IMR-90 (cell line): ENCODE results near the gene ARHGAP8. TPM values are rescaled to one million over a fixed set of nuclear protein-coding genes. Genes with fewer than 3 reads are reported as not detected.

Experiments
- ATAC-seq: fragments of 200-7000 bp; cut with Tn5 transposase; 2 replicates; pipeline ENCODE4 v1.9.1; 2020; ENCODE audit warnings: low read depth, mild to moderate bottlenecking, moderate library complexity
- BruUV-seq: library from RNA; stranded (reverse); fragments of 400-500 nt; replicated peaks from 2 replicates; lab custom pipeline; 2021; lab: Mats Ljungman, UMichigan
- CTCF ChIA-PET: fragments of 300-600 bp; formaldehyde crosslinking; extraction: SDS; loops from one replicate; lab custom pipeline; 2021; ENCODE audit warnings: antibody characterized with exemption; lab: Yijun Ruan, JAX
- POLR2A ChIA-PET: fragments of 300-600 bp; sonication (Branson Sonifier 250); formaldehyde crosslinking; loops from one replicate; lab custom pipeline; 2022; ENCODE audit warnings: antibody characterized with exemption; ENCODE audit not compliant: unreplicated experiment; lab: Charles Lee
- DNase-seq: peaks from one replicate; pipeline ENCODE4 v3.0.0; 2013
- H2AFZ ChIP-seq: replicated peaks from 2 replicates; pipeline ENCODE3; 2013; ENCODE audit warnings: low read length, mild to moderate bottlenecking; ENCODE audit not compliant: poor library complexity
- H2AK5ac ChIP-seq: 2 replicates; pipeline ENCODE4 v1.6.1; 2013; ENCODE audit warnings: low read depth, low read length, inconsistent platforms
- H2AK9ac ChIP-seq: replicated peaks from 2 replicates; pipeline ENCODE3; 2013; ENCODE audit warnings: mild to moderate bottlenecking, low read depth, low read length, moderate library complexity; ENCODE audit not compliant: poor library complexity
- H2BK120ac ChIP-seq: 2 replicates; pipeline ENCODE4 v1.6.1; 2013; ENCODE audit warnings: low read depth, low read length, inconsistent platforms
- H2BK15ac ChIP-seq: 3 replicates; pipeline ENCODE4 v1.6.1; 2013; ENCODE audit warnings: low read depth, low read length, inconsistent platforms
- H2BK20ac ChIP-seq: 2 replicates; pipeline ENCODE4 v1.6.1; 2013; ENCODE audit warnings: low read depth, mild to moderate bottlenecking, inconsistent platforms, low read length, moderate library complexity
- H2BK5ac ChIP-seq: 2 replicates; pipeline ENCODE4 v1.6.1; 2013; ENCODE audit warnings: mild to moderate bottlenecking, low read depth, low read length, inconsistent platforms; ENCODE audit not compliant: poor library complexity, severe bottlenecking
- H3K14ac ChIP-seq: replicated peaks from 2 replicates; pipeline ENCODE4 v1.6.1; 2013; ENCODE audit warnings: low read depth, low read length, inconsistent platforms
- H3K18ac ChIP-seq: 2 replicates; pipeline ENCODE4 v1.6.1; 2013; ENCODE audit warnings: low read depth, low read length, control low read depth
- H3K23ac ChIP-seq: 2 replicates; pipeline ENCODE4 v1.6.1; 2013; ENCODE audit warnings: low read depth, low read length, inconsistent platforms
- H3K27ac ChIP-seq: 2 replicates; pipeline ENCODE4 v1.5.1; 2013; ENCODE audit warnings: mild to moderate bottlenecking, control low read depth, low read length; ENCODE audit not compliant: insufficient read depth
- H3K27me3 ChIP-seq: 2 replicates; pipeline ENCODE4 v1.6.1; 2013; ENCODE audit warnings: low read length; ENCODE audit not compliant: control insufficient read depth, insufficient read depth
- H3K36me3 ChIP-seq: 2 replicates; pipeline ENCODE4 v1.6.1; 2013; ENCODE audit warnings: low read length, mixed read lengths; ENCODE audit not compliant: control insufficient read depth, insufficient read depth
- H3K4ac ChIP-seq: 2 replicates; pipeline ENCODE4 v1.6.1; 2013; ENCODE audit warnings: low read depth, low read length, inconsistent platforms
- H3K4me1 ChIP-seq: 2 replicates; pipeline ENCODE4 v1.6.1; 2013; ENCODE audit warnings: low read length, mixed read lengths; ENCODE audit not compliant: control insufficient read depth, insufficient read depth
- H3K4me2 ChIP-seq: 2 replicates; pipeline ENCODE4 v1.6.1; 2013; ENCODE audit warnings: low read depth, mild to moderate bottlenecking, control low read depth, low read length, moderate library complexity
- H3K4me3 ChIP-seq: 2 replicates; pipeline ENCODE4 v1.5.1; 2013; ENCODE audit warnings: low read depth, mild to moderate bottlenecking, control low read depth, low read length, moderate library complexity; ENCODE audit not compliant: insufficient read depth
- H3K56ac ChIP-seq: 2 replicates; pipeline ENCODE4 v1.6.1; 2013; ENCODE audit warnings: low read length, inconsistent platforms; ENCODE audit not compliant: insufficient read depth; ENCODE audit errors: extremely low read depth
- H3K79me1 ChIP-seq, 2 experiments: 2 replicates each; pipeline ENCODE4 v1.6.1; 2013; ENCODE audit warnings: low read length in 2 of 2, inconsistent platforms in 1 of 2, low read depth in 1 of 2
- H3K9ac ChIP-seq: 2 replicates; pipeline ENCODE4 v1.6.1; 2013; ENCODE audit warnings: low read depth, low read length, control low read depth
- H3K9me1 ChIP-seq: 2 replicates; pipeline ENCODE4 v1.6.1; 2013; ENCODE audit warnings: low read length, inconsistent platforms; ENCODE audit not compliant: insufficient read depth
- H3K9me3 ChIP-seq: 2 replicates; pipeline ENCODE4 v1.6.1; 2013; ENCODE audit warnings: low read length; ENCODE audit not compliant: control insufficient read depth, insufficient read depth
- H4K20me1 ChIP-seq: 2 replicates; pipeline ENCODE4 v1.6.1; 2013; ENCODE audit warnings: low read length, inconsistent platforms; ENCODE audit not compliant: insufficient read depth
- H4K5ac ChIP-seq: 2 replicates; pipeline ENCODE4 v1.6.1; 2013; ENCODE audit warnings: mild to moderate bottlenecking, low read depth, low read length, control low read depth
- H4K8ac ChIP-seq, 2 experiments: 2 replicates each; pipeline ENCODE4 v1.6.1; 2013; ENCODE audit warnings: low read depth in 2 of 2, low read length in 2 of 2, control low read depth in 1 of 2, inconsistent platforms in 1 of 2
- H4K91ac ChIP-seq: 2 replicates; pipeline ENCODE4 v1.6.1; 2013; ENCODE audit warnings: low read depth, low read length, inconsistent platforms; ENCODE audit not compliant: insufficient read depth
- BHLHE40 ChIP-seq: fragments of 150-350 bp; IDR thresholded peaks from 2 replicates; pipeline ENCODE4 v1.6.1; 2016; ENCODE audit warnings: mild to moderate bottlenecking, low read depth, low read length
- FOS ChIP-seq: fragments of 150-350 bp; IDR thresholded peaks from 2 replicates; pipeline ENCODE4 v1.6.1; 2016; ENCODE audit warnings: low read depth, low read length
- RAD21 ChIP-seq: IDR thresholded peaks from 2 replicates; pipeline ENCODE4 v1.6.1; 2012; ENCODE audit warnings: low read length, improper control_type of control experiment
- SMC3 ChIP-seq: fragments of 150-350 bp; IDR thresholded peaks from 2 replicates; pipeline ENCODE4 v1.6.1; 2016; ENCODE audit warnings: low read depth, mild to moderate bottlenecking, antibody characterized with exemption, low read length, moderate library complexity
- USF2 ChIP-seq: fragments of 150-350 bp; IDR thresholded peaks from 2 replicates; pipeline ENCODE4 v1.6.1; 2017; ENCODE audit warnings: mild to moderate bottlenecking, antibody characterized with exemption, low read length, low read depth
- WGBS, 2 experiments: methylation state at CpG; one replicate each; pipeline versions ENCODE4 v1.1.5 to v1.1.7; 2013; ENCODE audit warnings: missing lambda C conversion rate in 2 of 2; ENCODE audit not compliant: insufficient read length in 1 of 2; ENCODE audit errors: extremely low coverage in 2 of 2; 5-methylcytosine and 5-hydroxymethylcytosine counted together
- dilution Hi-C: fragments of 300-500 bp; cut with HindIII; formaldehyde crosslinking; loops from one replicate; pipeline ENCODE4 v1.14.3; 2018; ENCODE audit warnings: low sequenced_read_pairs; ENCODE audit not compliant: unreplicated experiment
- in situ Hi-C: fragments of 300-500 bp; cut with MboI; formaldehyde crosslinking; loops from 3 replicates; pipeline ENCODE4 v1.14.3; 2019; ENCODE audit warnings: low sequenced_read_pairs, inconsistent platforms, mixed read lengths
- intact Hi-C: fragments of 100-400 bp; cut with micrococcal nuclease; formaldehyde crosslinking; loops from 2 replicates; pipeline ENCODE4 v1.10.0; 2022
- polyA plus RNA-seq, 3 experiments: library from polyadenylated mRNA; depleted of rRNA; stranded (reverse); fragments of >200 nt; gene quantifications; 2 replicates each; pipeline ENCODE4 v1.2.3, GENCODE V29; 2012; ENCODE audit warnings: low replicate concordance in 1 of 3
- total RNA-seq: library from RNA; depleted of rRNA; stranded (reverse); fragments of >200 nt; gene quantifications from 2 replicates; pipeline ENCODE4 v1.2.3, GENCODE V29; 2012

Gene ARHGAP8
- total and polyA plus RNA-seq, 2 of the 4 experiments (the other 2 are of a cell fraction) = 0.18 to 0.21 TPM

GRCh38 chr22:44750481-44750880 lies 1.9 kb upstream of the ARHGAP8 start:
- no peak overlapping the region for H3K18ac ChIP-seq
- H4K5ac ChIP-seq = no peak overlapping the region
- no peak overlapping the region for H2AK5ac ChIP-seq
- ChIA-PET POLR2A (no interaction called here), CTCF (interaction anchor here (0.6 kb wide), 1 partner anchor 24 kb away, joined by 3 read pairs; no protein-coding TSS in a partner anchor)
- H4K20me1 ChIP-seq = no peaks in the 10 kb centered on the region
- no peaks in the 10 kb centered on the region for H3K9me3 ChIP-seq
- no peak overlapping the region for H2BK120ac ChIP-seq
- no peak overlapping the region for H4K91ac ChIP-seq
- no CpG with 5 or more reads among the region's 1 CpG for WGBS, 2 experiments
- peaks cover 10% of the 10 kb centered on the region for H3K4me1 ChIP-seq
- no peak overlapping the region for H2BK5ac ChIP-seq
- H3K9ac ChIP-seq = no peak overlapping the region
- no peak overlapping the region for H2BK15ac ChIP-seq
- H3K9me1 ChIP-seq = no peaks in the 10 kb centered on the region
- H3K4me3 ChIP-seq = no peak overlapping the region
- no peak overlapping the region for H3K4ac ChIP-seq
- no peak for TF ChIP-seq SMC3
- TF ChIP-seq RAD21 = no peak
- TF ChIP-seq USF2 = no peak
- TF ChIP-seq BHLHE40 = no peak
- no peak for TF ChIP-seq FOS
- H3K56ac ChIP-seq = no peak overlapping the region
- H2AK9ac ChIP-seq = no peak overlapping the region
- no TSS peak for BruUV-seq
- H3K27me3 ChIP-seq = peaks cover 12% of the 10 kb centered on the region; the same call in 1 of the 2 replicates
- no peak overlapping the region for H3K14ac ChIP-seq
- H3K4me2 ChIP-seq = no peak overlapping the region
- in situ Hi-C loops (no loop called here), dilution Hi-C loops (no loop called here), intact Hi-C loops (no loop called here)
- H3K23ac ChIP-seq = no peak overlapping the region
- no peak overlapping the region for H3K27ac ChIP-seq
- no peak overlapping the region for H2AFZ ChIP-seq
- DNase-seq (no peak), ATAC-seq (no peak)
- H2BK20ac ChIP-seq = no peak overlapping the region
- no peaks in the 10 kb centered on the region for H3K36me3 ChIP-seq
- no peaks in the 10 kb centered on the region for H3K79me1 ChIP-seq
- no peak overlapping the region for H4K8ac ChIP-seq
